WERI-Rb-1 (cell line): Measurements from ENCODE around the gene GARNL3.

Source experiments
- DNase-seq: peaks from one replicate; pipeline ENCODE4 v3.0.0-alpha.2; 2020
- H3K27ac ChIP-seq: fragments of 250-450 bp; sonication (Bioruptor Pico); 2 replicates; pipeline ENCODE4 v1.5.1; 2020; ENCODE audit warnings: mild to moderate bottlenecking, moderate library complexity
- H3K27me3 ChIP-seq: fragments of 250-450 bp; sonication (Bioruptor Pico); 2 replicates; pipeline ENCODE4 v1.5.1; 2021; ENCODE audit warnings: mild to moderate bottlenecking, low read depth, moderate library complexity; ENCODE audit not compliant: insufficient read depth, severe bottlenecking
- H3K36me3 ChIP-seq: fragments of 250-450 bp; sonication (Bioruptor Pico); 2 replicates; pipeline ENCODE4 v1.5.1; 2020; ENCODE audit warnings: mild to moderate bottlenecking, moderate library complexity
- H3K4me3 ChIP-seq: 2 replicates; pipeline ENCODE4 v1.5.1; 2011; ENCODE audit warnings: low read depth, mild to moderate bottlenecking, control low read depth, low read length
- H3K9me3 ChIP-seq: fragments of 250-450 bp; sonication (Bioruptor Pico); 2 replicates; pipeline ENCODE4 v1.5.1; 2021; ENCODE audit warnings: mild to moderate bottlenecking, moderate library complexity; ENCODE audit not compliant: severe bottlenecking
- CTCF ChIP-seq: IDR thresholded peaks from 2 replicates; pipeline ENCODE4 v1.5.1; 2011; ENCODE audit warnings: low read depth, mild to moderate bottlenecking, control low read depth, inconsistent platforms, low read length

GARNL3 gene

GRCh38 chr9:127232833-127233549, 31.6 kb upstream of the GARNL3 start:
- Histone ChIP-seq H3K27me3 (no peaks in the 10 kb centered on the region), H3K9me3 (no peaks in the 10 kb centered on the region), H3K27ac (no peak overlapping the region), H3K4me3 (no peak overlapping the region), H3K36me3 (peaks cover 58% of the 10 kb centered on the region)
- TF ChIP-seq CTCF = no peak
- no peak for DNase-seq

DNA sequence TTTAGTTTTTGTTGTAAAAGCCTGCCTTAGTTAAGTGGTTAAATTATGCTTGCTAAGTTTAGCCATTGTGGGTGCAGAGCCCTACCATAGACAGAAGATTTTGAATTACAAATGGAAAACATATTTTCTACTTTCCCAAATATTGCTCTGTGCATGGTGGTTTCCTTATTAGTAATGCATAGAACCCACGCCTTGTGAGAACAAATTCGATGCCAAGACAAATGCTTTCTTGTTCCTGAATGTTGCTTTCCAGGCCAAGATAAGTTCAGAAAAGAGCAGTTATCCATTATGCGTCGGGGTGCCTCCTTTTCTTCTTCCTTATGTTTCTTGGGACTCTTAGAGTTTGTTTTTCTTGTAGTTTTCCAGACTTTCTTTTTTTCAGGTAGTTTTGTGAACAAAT, 31.0 kb upstream of the GARNL3 start:
- peak overlapping the region; percentile 37 for H3K27ac ChIP-seq
- no peaks in the 10 kb centered on the region for H3K9me3 ChIP-seq
- TF ChIP-seq CTCF = no peak
- no peak for DNase-seq
- H3K27me3 ChIP-seq = no peaks in the 10 kb centered on the region
- peaks cover 60% of the 10 kb centered on the region for H3K36me3 ChIP-seq
- no peak overlapping the region for H3K4me3 ChIP-seq

DNA sequence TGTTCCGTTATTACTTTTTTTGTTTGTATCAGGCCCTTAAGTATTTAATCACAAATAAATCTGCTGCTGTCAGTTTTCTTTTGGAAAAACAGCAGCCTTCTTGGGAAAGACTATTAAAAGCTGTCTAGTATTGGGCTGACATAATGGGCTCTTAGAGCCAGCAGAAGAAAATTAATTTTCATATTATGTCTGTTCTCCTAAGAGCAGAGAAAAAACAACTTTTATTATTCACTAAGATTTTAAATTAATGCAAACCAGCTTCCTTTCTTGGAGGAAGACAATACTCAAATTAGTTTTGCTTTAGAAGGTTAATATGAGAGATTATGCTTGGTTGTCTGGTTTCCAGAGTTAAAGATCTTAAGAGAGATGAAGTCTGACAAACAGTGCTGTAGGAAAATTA, 30.6 kb upstream of the GARNL3 start:
- no peak for TF ChIP-seq CTCF
- Histone ChIP-seq H3K9me3 (no peaks in the 10 kb centered on the region), H3K27ac (peak overlapping the region; percentile 37), H3K4me3 (no peak overlapping the region), H3K36me3 (peaks cover 62% of the 10 kb centered on the region), H3K27me3 (no peaks in the 10 kb centered on the region)
- DNase-seq = no peak

- Histone ChIP-seq H3K4me3 (no peak overlapping the region), H3K36me3 (peaks cover 62% of the 10 kb centered on the region), H3K27me3 (no peaks in the 10 kb centered on the region), H3K9me3 (no peaks in the 10 kb centered on the region), H3K27ac (no peak overlapping the region)
- no peak for DNase-seq
- TF ChIP-seq CTCF = no peak
Observed at GRCh38 chr9:127237801-127238200, 26.8 kb upstream of the GARNL3 start.

DNA sequence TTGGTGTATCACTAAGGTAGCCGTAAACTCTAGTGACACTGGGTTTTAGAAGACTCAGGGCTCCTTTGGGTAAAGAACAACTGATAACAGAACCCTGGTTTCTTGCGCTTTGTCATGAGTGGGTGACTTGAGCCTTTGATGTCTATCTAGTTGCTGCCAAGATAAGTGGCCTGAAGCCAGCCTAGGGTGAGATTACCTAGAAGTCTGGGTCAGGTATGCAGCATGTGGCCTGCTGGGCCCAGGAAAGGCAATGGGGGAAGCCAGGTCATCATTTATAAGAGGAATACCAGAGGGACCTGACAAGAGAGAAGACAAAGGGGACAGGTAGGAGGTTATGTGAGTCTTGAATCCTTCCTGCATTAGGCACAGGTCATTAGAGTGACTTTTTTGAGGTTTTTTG, 23.2 kb upstream of the GARNL3 start:
- no peak for TF ChIP-seq CTCF
- Histone ChIP-seq H3K27me3 (no peaks in the 10 kb centered on the region), H3K36me3 (peaks cover 77% of the 10 kb centered on the region), H3K27ac (no peak overlapping the region), H3K9me3 (no peaks in the 10 kb centered on the region), H3K4me3 (no peak overlapping the region)
- no peak for DNase-seq
